HG02884 (cell line): ENCODE measurements around the gene PLSCR1.
"Not testable (repeated sequence)": the region's sequence is repeated elsewhere in the genome, so short reads cannot be mapped to it uniquely, and the experiment has no call there.

Experiments
- ATAC-seq: cut with Tn5 transposase; IDR thresholded peaks from one replicate; pipeline ENCODE4 v1.9.1; 2021; ENCODE audit warnings: mild to moderate bottlenecking, moderate library complexity; ENCODE audit not compliant: unreplicated experiment

The PLSCR1 gene

DNA sequence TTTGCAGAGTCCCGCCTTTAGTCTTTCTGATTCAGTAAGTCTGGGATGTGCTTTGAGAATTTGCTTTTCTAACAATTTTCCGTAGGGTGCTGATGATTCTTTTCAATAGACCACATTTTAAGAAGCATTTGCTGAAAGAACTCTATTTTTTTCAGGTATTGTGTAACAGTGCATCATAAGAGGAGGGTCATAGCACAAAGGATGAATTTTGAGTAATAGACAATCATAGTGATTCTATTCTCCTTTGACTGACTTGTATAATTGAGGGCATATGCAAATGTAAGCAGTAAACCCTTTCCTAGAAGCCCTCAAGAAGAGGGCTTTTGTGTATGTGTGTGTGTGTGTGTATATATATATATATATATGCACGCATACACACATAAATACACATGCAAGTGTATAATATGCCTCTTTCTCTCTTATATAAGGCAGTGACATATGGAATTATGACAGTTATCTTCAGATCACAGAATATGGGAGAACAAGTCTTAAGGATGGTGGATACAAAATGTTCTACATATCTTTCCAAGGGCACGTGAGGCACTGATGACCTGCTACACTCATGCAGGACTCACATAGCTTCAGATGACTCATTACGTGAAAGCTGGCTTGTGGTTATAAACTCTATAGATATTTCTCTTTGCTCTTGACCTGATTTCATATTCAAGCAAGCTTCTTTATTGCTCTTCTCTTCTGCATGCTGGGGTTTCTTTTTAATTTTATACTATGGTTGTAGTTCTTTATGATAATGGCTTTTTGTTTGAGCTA lies 6.5 kb upstream of the PLSCR1 start:
- ATAC-seq, result peak; percentile 96

DNA sequence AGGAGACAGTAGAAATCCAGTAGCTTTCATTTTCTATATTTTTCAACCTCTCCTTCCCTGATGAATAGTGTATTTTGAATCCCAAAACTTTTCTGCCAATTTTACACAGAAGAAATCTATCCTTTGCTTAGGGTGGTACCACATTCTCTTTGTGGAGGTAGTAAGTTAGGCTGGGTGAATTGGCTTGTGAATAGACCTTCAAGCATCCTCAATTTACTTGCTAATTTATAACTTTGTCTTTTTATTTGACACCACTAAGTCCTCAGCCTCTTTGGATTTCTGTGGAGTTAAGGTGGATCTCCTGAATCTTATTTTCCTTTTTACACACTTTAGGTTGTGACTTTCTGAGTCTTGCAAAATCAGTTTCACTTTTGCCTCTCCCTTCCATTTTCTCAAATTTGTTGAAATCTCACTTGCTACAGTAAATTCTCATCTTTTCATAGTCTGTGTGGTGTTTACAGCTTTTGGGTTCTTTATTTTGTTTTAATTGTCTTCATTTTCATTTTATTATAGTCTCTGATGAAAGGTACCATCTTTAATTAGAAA lies 5.7 kb upstream of the PLSCR1 start:
- no peak for ATAC-seq

DNA sequence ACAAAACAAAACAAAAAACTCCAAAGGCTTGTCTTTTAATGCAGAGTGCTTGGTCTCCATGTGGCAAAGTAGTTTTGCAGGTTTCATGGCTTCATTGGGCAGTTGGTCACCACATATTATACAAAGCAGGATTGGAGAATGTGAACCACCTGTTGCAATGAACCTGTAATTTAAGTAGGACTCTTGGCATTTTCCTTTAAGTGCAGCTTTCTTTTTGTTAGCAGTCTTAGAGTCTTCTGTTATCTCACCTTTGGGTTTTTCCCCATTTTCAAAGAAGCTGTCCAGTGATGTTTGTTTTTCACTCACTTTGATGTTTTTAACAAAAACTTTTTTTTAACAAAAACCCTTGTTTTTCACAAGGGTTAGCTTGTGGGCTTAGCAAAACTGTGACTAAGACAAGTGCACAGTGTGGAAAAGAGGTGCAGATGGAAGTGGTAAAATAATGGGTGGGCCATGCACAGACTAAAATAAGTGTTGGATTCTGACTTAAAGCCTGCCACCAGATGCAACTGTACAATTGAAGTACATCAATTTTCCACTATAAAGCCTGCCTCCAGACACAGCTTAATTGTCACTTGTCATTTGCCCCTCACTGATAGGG lies 2.9 kb upstream of the PLSCR1 start:
- no peak for ATAC-seq

DNA sequence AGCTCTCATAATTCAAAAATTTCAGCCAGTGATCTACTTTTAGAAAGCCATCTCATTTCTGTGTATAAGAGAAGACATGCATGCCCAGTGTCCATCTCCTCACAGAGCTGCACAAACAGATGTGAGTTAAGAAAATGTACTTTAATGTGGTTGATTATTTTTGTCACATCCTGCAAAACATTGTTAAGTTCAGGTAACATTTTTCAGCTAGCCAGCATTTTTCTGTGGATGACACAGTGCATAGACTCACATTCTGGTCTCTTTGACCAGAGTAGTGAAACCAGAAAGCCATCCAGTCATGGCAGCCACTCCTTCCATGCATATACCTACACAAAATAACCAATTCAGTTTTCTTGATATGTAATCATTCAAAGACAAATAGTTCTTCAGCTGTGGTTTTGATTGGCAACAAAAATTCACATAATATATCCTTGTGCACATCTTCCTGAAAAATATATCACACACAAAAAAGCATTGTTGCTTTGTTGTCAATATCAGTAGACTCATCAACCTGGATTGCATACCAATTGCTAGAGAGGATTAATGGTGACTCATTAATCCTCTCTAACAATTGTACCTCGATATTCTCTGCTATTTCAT lies 2.1 kb upstream of the PLSCR1 start:
- no peak for ATAC-seq

DNA sequence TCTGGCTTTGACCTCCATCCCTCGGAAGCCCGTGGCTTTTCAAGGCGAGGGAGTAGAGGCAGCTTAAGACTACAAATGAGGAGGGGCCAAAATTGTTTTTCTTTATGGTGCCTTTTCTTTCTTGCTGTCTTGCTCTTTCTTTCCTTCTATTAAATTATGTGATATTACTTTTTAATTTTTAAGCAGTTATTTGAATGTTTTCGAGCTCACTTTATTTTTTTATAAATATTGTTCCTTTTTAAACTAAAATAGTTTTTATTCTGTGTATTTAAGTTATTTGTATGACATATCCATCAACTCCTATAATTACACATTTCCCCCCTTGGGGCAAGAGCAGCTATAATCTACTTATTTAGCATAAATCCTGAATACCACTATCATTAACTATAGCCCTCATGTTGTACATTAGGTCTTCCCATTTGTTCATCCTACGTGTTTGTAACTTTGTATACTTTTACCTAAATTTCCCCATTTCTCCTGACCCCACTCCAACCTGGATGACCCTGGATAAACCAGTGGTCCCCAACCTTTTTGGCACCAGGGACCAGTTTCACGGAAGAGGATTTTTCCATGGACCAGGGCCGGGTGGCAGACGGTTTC lies 622 bp upstream of the PLSCR1 start:
- ATAC-seq, result no peak

DNA sequence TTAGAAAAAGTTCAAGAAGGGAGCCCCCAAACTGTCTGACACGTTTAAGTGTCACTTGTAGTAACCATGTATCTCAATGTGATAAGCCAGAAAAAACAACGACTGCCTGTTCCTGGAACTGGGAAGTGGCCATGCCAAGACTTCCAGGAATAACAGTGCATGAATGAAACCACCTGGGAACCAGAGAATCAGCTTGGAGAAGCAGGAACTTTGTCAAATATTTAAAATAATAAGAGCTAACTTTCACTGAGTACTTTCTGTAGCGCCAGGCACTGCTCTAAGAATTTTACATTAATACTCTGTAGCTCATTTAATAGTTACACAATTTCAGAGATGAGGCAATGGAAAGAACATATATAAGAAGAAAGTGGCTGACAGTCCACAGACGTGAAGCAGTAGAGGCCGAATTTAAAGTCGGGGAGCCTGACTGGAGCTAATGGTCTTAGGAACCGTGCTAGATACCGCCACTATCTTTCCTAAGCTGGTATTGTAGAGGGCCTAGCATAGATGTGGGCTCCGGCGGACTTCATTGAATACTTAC lies 876 bp downstream of the PLSCR1 start:
- no peak for ATAC-seq

DNA sequence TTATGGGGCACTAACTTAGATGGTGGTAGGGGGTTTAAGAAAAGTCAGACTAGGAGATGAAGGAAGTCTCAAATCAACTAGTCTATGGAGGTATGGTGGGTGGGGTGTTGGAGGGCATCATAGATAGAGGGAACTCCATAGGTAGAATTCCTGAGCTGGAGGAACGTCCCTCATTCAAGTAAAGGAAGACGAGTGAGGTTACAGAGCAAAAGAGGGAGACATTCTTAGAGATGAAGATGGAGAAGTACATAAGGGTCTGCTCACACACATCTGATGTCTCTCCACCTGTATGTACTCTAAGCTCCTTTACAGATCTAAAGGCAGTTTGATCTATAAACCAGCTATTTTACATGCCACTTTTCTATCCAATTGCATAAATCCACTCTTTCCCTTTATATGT lies 1.4 kb downstream of the PLSCR1 start:
- ATAC-seq, result no peak

DNA sequence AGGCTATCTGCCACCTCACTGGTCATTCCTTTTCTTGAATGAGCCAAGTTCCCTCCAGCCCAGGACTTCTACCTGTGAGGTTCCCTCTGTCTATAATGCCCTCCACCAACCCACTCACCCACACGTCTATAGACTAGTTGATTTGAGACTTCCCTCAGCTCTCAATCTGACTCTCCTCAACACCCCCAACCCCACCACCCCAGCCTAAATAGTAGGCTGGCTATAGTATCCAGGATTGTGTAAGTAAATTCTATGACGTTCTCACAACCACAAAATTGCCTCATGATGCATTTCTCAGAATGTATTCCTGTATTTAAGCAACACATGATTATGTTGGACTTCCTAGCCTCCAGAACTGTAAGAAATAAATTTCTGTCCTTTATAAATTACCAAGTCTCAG lies 2.2 kb downstream of the PLSCR1 start:
- ATAC-seq, result no peak

DNA sequence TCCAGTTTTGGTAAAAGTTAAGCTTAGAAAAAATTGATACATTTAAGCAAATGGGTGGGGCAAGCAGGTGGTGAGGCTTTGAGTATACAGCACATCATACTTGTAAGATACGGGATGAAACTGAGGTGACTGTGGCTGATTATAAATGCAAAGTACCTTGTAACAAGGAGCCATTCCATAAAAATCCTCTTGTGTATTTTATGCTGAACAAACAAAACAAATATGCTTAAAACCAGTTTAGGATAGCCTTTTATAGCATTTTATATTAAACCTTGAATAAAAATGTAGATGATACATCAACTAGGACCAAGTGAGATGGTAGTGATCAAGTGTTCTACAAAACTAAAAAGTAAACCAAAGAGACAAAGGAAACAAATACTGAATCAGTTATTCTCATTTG lies 3.4 kb downstream of the PLSCR1 start:
- ATAC-seq, result no peak

DNA sequence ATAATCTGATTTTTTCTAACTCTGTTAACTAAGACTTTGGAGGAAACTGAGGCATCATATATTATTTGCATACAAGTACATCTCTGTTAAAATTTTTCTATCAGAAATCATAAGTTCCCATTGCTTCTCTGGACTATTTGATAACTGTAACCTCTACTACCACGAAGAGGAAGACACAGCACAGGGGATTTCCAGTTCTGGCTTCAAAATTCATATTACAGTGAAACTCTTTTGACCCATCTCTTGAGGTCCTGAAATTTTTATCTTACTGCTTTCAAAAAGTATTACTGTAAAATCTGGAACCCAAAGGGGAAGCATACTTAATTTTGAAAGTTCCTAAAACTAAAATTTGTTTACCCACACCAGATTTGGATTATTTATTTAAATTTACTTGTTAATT lies 4.2 kb downstream of the PLSCR1 start:
- ATAC-seq, result peak; percentile 29

DNA sequence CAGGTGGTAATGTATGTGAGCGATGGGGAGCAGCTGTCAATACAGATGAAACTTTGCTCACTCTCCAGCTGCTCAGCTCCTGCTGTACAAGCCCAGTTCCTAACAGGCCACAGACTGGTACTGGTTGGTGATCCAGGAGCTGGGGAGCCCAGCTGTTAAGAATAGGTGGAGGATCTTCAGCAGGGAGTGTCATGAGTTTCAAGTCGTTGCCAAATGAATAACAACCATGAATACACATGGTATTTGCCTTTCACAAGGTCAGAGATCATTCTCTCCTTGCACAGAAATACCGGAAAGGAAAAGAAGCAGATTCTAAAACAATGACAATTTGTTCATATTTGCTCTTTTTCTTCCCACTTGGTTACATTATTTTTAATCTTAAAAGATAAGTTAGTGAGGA lies 5.1 kb downstream of the PLSCR1 start:
- ATAC-seq, result no peak

DNA sequence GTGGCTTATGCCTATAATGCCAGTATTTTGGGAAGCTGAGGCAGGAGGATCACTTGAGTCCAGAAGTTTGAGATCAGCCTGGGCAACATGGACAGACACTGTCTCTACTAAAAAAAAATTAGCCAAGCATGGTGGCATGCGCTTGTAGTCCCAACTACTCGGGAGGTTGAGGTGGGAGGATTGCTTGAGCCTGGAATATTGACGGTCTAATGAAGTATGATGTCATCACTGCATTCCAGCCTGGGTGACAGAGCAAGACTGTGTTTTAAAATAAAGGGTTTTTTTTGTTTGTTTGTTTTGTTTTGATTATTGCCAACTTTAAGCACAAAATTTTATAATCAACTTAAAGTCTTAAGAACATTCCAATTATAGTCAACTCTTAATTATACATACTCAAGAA lies 6.8 kb downstream of the PLSCR1 start:
- no peak for ATAC-seq

DNA sequence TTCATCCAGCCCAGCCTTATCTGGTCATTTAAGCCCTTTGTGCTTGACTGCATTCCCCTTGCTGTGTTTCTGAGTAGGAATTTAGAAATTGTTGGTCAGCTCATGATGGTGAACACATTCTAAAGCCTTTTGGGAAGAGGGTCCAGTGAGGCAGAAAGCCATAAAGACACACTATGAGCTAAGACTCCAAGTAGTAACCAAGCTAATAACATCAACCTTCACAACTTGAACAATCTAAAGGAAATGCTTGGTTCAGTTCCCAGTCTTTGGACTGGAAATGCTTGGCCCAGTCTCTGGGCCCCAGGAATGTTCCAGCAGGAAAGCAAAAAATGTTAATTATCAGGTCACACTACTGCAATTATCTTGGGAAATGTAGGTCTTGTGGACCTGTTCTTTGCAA lies 7.7 kb downstream of the PLSCR1 start:
- ATAC-seq, result no peak

DNA sequence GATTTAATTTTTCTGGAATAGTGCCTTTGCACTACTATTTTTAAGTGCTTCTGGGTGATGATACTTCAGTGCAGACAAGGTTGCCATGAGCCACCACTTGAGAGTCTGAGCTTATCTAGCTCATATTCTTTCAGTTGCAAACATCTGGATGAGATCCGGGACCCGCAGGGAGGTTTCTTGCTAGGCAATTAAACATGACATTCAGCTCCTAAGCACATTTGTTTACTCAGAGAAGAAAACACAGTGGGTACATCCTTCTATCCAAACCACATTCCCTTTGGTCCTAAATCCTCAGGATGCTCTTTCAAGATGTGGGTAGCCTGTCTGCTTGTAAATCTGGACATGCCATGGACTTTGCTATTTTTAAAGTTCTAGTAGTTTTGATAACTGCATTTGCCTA lies 12.0 kb downstream of the PLSCR1 start:
- ATAC-seq, result no peak

DNA sequence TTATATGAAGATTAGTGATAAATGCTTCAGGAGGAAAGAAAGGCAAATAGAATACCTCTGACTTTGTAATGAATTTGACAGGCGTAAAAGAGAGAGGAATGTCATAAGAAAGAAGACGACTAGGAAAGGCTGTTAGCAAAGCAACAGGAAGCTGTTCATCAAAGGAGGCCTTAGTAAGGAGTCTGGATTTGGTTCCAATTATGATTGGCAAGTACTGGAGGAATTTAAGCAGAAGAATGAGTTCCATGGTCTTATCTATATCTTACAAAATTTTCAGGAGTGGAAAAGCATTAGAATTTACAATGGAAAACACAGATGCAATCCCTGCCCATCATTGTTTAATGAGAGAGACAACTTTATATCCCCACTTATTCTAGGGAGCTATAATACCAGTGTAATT lies 13.8 kb downstream of the PLSCR1 start:
- ATAC-seq, result no peak

DNA sequence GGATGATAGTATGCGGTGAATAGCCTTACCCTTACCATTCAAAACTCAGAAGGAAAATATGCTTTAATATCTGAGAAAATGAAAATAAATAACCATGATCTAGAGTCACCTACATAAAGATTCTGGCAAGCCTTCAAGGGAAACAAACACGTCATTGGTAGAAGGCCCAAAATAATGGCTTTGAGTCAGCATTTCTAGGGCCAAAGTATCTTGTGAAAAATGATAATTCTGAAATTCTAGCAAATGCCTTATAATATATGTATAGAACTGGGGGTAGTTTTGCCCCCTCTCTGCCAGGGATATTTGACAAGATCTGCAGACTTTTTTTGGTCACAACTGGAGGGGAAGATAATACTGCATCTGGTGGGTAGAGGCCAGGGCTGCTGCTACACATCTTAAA lies 15.4 kb downstream of the PLSCR1 start:
- ATAC-seq, result no peak

DNA sequence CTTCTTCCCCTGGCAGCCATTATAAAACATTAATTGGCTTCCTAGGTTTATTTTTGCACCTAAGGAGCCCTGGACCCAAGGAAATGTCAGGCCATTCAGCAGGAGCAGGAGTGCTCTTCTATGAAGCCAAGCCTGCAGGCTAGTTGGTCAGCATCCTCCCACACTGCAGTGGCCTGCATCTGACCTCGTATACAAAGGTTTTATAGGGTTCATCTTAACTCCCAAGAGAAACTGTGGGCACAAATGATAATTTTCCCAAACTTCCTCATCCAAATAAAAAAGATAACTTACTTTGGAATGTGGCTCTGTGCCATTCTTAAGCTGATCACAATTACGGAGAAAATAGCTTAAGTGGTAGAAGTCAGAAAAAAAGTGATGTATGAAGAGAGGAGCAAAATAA lies 19.4 kb downstream of the PLSCR1 start:
- ATAC-seq, result no peak

DNA sequence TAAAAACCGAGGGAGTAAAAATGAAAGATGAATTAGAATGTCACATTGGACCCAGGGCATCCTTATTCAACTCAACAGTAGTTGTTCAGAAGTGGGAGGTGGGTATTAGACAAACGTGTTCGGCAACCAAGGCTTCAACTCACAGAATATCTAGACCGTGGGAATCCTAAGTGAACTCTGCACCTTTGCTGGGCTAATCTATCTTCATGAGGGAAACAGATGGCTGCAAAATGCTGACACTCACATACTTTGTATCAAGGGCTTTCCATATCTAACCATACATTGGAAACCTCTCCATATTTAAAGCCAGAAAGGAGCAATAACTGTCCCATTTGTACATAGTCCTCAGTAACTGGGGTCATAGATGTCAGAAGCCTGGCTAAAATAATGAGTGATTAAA lies 20.9 kb downstream of the PLSCR1 start:
- no peak for ATAC-seq

DNA sequence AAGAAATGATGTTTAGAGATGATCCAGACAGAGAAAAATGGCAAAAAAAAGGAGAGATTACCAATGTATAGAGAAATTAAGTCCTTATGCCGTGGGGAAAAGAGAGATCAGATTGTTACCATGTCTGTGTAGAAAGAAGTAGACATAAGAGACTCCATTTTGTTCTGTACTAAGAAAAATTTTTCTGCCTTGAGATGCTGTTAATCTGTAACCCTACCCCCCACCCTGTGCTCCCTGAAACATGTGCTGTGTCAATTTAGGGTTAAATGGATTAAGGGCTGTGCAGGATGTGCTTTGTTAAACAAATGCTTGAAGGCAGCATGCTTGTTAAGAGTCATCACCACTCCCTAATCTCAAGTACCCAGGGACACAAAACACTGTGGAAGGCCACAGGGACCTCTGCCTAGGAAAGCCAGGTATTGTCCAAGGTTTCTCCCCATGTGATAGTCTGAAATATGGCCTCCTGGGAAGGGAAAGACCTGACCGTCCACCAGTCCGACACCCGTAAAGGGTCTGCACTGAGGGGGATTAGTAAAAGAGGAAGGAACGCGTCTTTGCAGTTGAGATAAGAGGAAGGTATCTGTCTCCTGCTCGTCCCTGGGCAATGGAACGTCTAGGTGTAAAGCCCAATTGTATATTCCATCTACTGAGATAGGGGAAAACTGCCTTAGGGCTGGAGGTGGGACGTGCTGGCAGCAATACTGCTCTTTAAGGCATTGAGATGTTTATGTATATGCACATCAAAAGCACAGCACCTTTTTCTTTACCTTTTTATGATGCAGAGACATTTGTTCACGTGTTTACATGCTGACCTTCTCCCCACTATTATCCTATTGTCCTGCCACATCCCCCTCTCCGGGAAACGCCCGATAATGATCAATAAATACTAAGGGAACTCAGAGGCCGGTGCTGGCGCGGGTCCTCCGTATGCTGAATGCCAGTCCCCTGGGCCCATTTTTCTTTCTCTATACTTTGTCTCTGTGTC lies 21.9 kb downstream of the PLSCR1 start:
- ATAC-seq, result not testable (repeated sequence)

DNA sequence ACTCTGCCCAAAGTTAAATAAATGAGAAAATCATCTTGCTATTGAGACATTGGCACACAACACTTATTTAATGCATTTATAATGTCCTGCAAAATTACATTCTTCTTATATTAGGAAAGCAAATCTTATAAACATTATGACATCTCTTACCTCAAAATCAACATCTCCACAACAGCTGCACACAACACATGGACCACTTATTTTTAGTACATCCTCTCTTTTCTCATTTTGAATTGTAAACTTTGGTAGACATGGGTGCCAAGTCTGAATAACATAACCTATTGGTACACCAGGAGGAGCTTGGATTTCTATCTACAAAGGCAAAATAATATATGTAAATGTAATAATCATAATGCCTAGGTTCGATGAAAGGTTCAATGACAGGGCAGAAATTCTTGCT lies 23.0 kb downstream of the PLSCR1 start:
- ATAC-seq, result no peak
